Peyer's patch (tissue), 4 donors: ENCODE results near the gene DHX30. TPM values are rescaled to one million over a fixed set of nuclear protein-coding genes. Genes with fewer than 3 reads are reported as not detected.

Experiments used
- DNase-seq, 3 donors: peaks; one replicate each; pipeline ENCODE4 v3.0.0-alpha.2; 2017 to 2019
- H3K27ac ChIP-seq, 4 donors: fragments of 200-600 bp; sonication (generic); one replicate each; pipeline ENCODE4 v1.5.1; 2016 to 2019
- H3K27me3 ChIP-seq, 2 donors: fragments of 200-600 bp; sonication (generic); one replicate each; pipeline ENCODE4 v1.5.1; 2019
- H3K36me3 ChIP-seq, 3 donors: fragments of 200-600 bp; sonication (generic); one replicate each; pipeline ENCODE4 v1.5.1; 2016 to 2019
- H3K4me1 ChIP-seq, 4 donors: fragments of 200-600 bp; sonication (generic); one replicate each; pipeline ENCODE4 v1.5.1; 2016 to 2019
- H3K4me3 ChIP-seq, 4 donors: fragments of 200-600 bp; sonication (generic); 1 replicate in 3 of 4; 2 replicates in 1 of 4; pipeline ENCODE4 v1.5.1; 2016 to 2019; ENCODE audit warnings: mild to moderate bottlenecking in 1 of 4
- H3K9me3 ChIP-seq, 4 donors: fragments of 200-600 bp; sonication (generic); one replicate each; pipeline ENCODE4 v1.5.1; 2016 to 2019; ENCODE audit warnings: mild to moderate bottlenecking in 1 of 4
- CTCF ChIP-seq, 6 experiments: fragments of 450-650 bp in 4 of 6; fragments of 200-600 bp in 2 of 6; sonication (generic) in 1 of 6; IDR thresholded peaks; one replicate each; pipeline ENCODE4 v1.5.1; 2017 to 2019; ENCODE audit warnings: antibody characterized with exemption in 6 of 6, mild to moderate bottlenecking in 3 of 6, moderate library complexity in 1 of 6
- POLR2A ChIP-seq, 2 donors: fragments of 450-650 bp; IDR thresholded peaks; one replicate each; pipeline ENCODE4 v1.5.1; 2017; ENCODE audit warnings: antibody characterized with exemption in 2 of 2, mild to moderate bottlenecking in 2 of 2, moderate library complexity in 2 of 2
- total RNA-seq, 4 donors: library from RNA; depleted of rRNA; stranded (reverse); fragments of >200 nt; gene quantifications; one replicate each; pipeline ENCODE4 v1.1.0, GENCODE V29; 2016

Gene DHX30
- total RNA-seq, 4 donors from 2014 or later: 42.0 to 72.9 (median 58.5) TPM

- Histone ChIP-seq H3K9me3 (no peaks in the 10 kb centered on the region), H3K27ac (no peak overlapping the region), H3K4me1 (no peaks in the 10 kb centered on the region), H3K27me3 (no peaks in the 10 kb centered on the region), H3K4me3 (no peak overlapping the region), H3K36me3 (peaks cover 0 to 98% (median 0%) of the 10 kb centered on the region in 3 donors)
- no peak for TF ChIP-seq POLR2A (IDR thresholded peaks at IDR 0.05)
- no peak for TF ChIP-seq CTCF (IDR thresholded peaks at IDR 0.05)
- DNase-seq: no peak
Observed at GRCh38 chr3:47868306-47868705, 65.4 kb downstream of the DHX30 start.

GRCh38 chr3:47870156-47870555, 67.2 kb downstream of the DHX30 start:
- DNase-seq: no peak
- TF ChIP-seq CTCF (IDR thresholded peaks at IDR 0.05): no peak
- TF ChIP-seq POLR2A (IDR thresholded peaks at IDR 0.05): no peak
- Histone ChIP-seq H3K4me3 (no peak overlapping the region), H3K4me1 (no peaks in the 10 kb centered on the region), H3K27ac (no peak overlapping the region), H3K9me3 (no peaks in the 10 kb centered on the region), H3K36me3 (peaks cover 0 to 100% (median 0%) of the 10 kb centered on the region in 3 donors), H3K27me3 (no peaks in the 10 kb centered on the region)

GRCh38 chr3:47870702-47871260, 67.8 kb downstream of the DHX30 start:
- no peak overlapping the region for H3K4me3 ChIP-seq
- no peak overlapping the region for H3K27ac ChIP-seq
- TF ChIP-seq POLR2A (IDR thresholded peaks at IDR 0.05) (no peak), CTCF (IDR thresholded peaks at IDR 0.05) (no peak)
- H3K36me3 ChIP-seq: peaks cover 0 to 100% (median 0%) of the 10 kb centered on the region in 3 donors
- H3K9me3 ChIP-seq: no peaks in the 10 kb centered on the region
- no peaks in the 10 kb centered on the region for H3K27me3 ChIP-seq
- no peaks in the 10 kb centered on the region for H3K4me1 ChIP-seq
- no peak for DNase-seq

GRCh38 chr3:47871389-47871788, 68.5 kb downstream of the DHX30 start:
- H3K36me3 ChIP-seq: peaks cover 0 to 96% (median 0%) of the 10 kb centered on the region in 3 donors
- H3K27me3 ChIP-seq: no peaks in the 10 kb centered on the region
- no peak overlapping the region for H3K4me3 ChIP-seq
- DNase-seq: no peak
- H3K27ac ChIP-seq: no peak overlapping the region
- H3K4me1 ChIP-seq: no peaks in the 10 kb centered on the region
- TF ChIP-seq POLR2A (IDR thresholded peaks at IDR 0.05) (no peak), CTCF (IDR thresholded peaks at IDR 0.05) (no peak)
- no peaks in the 10 kb centered on the region for H3K9me3 ChIP-seq

GRCh38 chr3:47872916-47873315, 70.0 kb downstream of the DHX30 start:
- no peak for DNase-seq
- peaks cover 0 to 81% (median 0%) of the 10 kb centered on the region in 3 donors for H3K36me3 ChIP-seq
- H3K27ac ChIP-seq: no peak overlapping the region
- no peaks in the 10 kb centered on the region for H3K27me3 ChIP-seq
- no peaks in the 10 kb centered on the region for H3K9me3 ChIP-seq
- TF ChIP-seq POLR2A (IDR thresholded peaks at IDR 0.05) (no peak), CTCF (IDR thresholded peaks at IDR 0.05) (no peak)
- no peak overlapping the region for H3K4me3 ChIP-seq
- H3K4me1 ChIP-seq: no peaks in the 10 kb centered on the region

- TF ChIP-seq CTCF (IDR thresholded peaks at IDR 0.05): no peak
- no peak for TF ChIP-seq POLR2A (IDR thresholded peaks at IDR 0.05)
- peaks cover 0 to 66% (median 0%) of the 10 kb centered on the region in 3 donors for H3K36me3 ChIP-seq
Observed at GRCh38 chr3:47874438-47874837, 71.5 kb downstream of the DHX30 start.

More at GRCh38 chr3:47874438-47874837, 71.5 kb downstream of the DHX30 start:
- DNase-seq: no peak
- Histone ChIP-seq H3K27ac (no peak overlapping the region), H3K9me3 (no peaks in the 10 kb centered on the region), H3K4me1 (no peaks in the 10 kb centered on the region), H3K27me3 (no peaks in the 10 kb centered on the region), H3K4me3 (no peak overlapping the region)
